ENCODE measurements around the gene NAA20. TPM values are rescaled to one million over a fixed set of nuclear protein-coding genes. Genes with fewer than 3 reads are reported as not detected.
A peak's percentile ranks its signal among the peaks of the same experiment; 100 is the strongest.

The NAA20 gene
- total RNA-seq, 2 donors from 2014 or later = 50.5 to 67.5 TPM

DNA sequence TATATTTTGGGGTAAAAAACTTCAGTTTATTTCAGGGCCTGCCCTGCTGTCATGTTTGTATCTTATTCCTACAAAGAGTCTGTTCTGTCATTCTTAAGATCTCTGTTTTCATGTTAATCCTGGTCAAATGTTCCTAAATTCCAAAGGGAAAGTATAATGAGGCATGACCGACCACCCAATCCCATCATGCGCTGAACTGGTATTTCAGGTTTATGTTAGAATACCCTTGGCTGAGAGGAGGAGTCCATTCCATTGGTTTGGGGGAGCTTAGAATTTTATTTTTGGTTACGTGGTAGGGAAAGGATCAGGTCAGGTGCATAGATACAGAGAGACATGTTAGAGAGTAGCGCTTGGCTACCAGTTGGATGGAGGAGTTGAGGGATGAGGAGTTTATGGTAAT, 60.9 kb downstream of the NAA20 start:
- DNase-seq (ENCODE audit: low spot score in 2 of 2) (no peak), ATAC-seq (no peak)
- H3K36me3 Mint-ChIP-seq = no peaks in the 10 kb centered on the region
- H3K27ac Mint-ChIP-seq = peak overlapping the region in 1 of 2 donors; percentile 8
- H3K9me3 Mint-ChIP-seq = no peaks in the 10 kb centered on the region

DNA sequence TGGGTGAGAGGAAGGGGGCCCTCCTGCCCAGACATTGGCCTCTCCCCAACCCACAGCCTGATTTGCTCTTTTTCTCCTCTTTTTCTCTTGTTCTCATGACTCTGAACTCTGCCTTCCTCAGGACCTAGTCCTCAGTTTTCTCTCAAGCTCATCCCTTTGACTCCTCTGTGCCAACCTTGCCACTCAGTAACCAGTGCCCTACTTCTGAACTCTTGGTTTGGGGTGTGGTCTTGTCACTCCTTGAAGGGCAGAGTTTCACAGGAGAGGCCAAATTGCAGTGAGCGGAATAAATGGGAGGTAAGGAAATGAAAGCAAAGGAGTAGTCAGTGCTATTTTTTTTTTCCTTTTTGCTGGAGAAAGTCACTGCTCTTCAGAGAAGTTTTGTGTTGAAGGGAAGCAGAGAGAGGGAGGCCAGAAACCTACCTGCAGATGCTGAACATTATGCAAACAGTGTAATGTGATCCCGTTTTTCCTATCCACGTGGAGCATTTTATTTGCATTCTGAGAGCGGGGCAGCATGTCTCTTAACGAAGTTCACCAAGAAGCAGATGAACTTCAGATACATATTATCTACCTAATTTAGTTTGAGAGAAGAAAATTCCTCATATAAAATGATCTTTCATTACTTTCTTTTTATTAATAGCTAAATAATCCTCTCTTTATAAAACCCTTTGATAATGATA, 62.1 kb downstream of the NAA20 start:
- Mint-ChIP-seq H3K27ac (no peak overlapping the region), H3K9me3 (no peaks in the 10 kb centered on the region), H3K36me3 (no peaks in the 10 kb centered on the region)
- ATAC-seq = no peak
- no peak for DNase-seq (ENCODE audit: low spot score in 2 of 2)

Other genes with a start within 250 kb of the NAA20 start
- 10 to 100 TPM; 16.5 to 19.1 TPM for gene CRNKL1, start 35.1 kb downstream of the NAA20 start, total RNA-seq
- under 1 TPM in 1 of 2 donors, not detected in 1; 0.41 TPM for gene CFAP61, start 35.2 kb downstream of the NAA20 start, total RNA-seq